Liver (tissue), 9 donors: Measurements from ENCODE around the gene MRPL10. TPM values are rescaled to one million over a fixed set of nuclear protein-coding genes. Genes with fewer than 3 reads are reported as not detected.

ENCODE experiments used
- DNase-seq: peaks from one replicate; pipeline ENCODE4 v3.0.0-alpha.2; 2017; ENCODE audit warnings: low spot score
- H3K27ac ChIP-seq, 2 donors: one replicate each; pipeline ENCODE4 v1.7.0; 2013; ENCODE audit warnings: inconsistent platforms in 2 of 2, low read length in 2 of 2, control low read depth in 1 of 2, low read depth in 1 of 2, mild to moderate bottlenecking in 1 of 2
- H3K27me3 ChIP-seq, 4 donors: one replicate each; pipeline versions ENCODE4 v1.6.1 to v1.7.0; 2013; ENCODE audit warnings: low read length in 3 of 4, inconsistent platforms in 1 of 4, mild to moderate bottlenecking in 1 of 4, moderate library complexity in 1 of 4; ENCODE audit not compliant: control insufficient read depth in 4 of 4, insufficient read depth in 4 of 4
- H3K36me3 ChIP-seq, 4 donors: one replicate each; pipeline versions ENCODE4 v1.6.1 to v1.7.0; 2013; ENCODE audit warnings: low read length in 3 of 4, mild to moderate bottlenecking in 3 of 4, low read depth in 1 of 4, moderate library complexity in 1 of 4; ENCODE audit not compliant: control insufficient read depth in 4 of 4, insufficient read depth in 3 of 4
- H3K4me1 ChIP-seq, 4 donors: one replicate each; pipeline versions ENCODE4 v1.6.1 to v1.7.0; 2013; ENCODE audit warnings: low read length in 3 of 4, mild to moderate bottlenecking in 3 of 4, moderate library complexity in 1 of 4; ENCODE audit not compliant: control insufficient read depth in 4 of 4, insufficient read depth in 4 of 4
- H3K4me3 ChIP-seq, 3 donors: one replicate each; pipeline versions ENCODE4 v1.6.1 to v1.7.0; 2013; ENCODE audit warnings: low read length in 3 of 3, control low read depth in 1 of 3, low read depth in 1 of 3, mild to moderate bottlenecking in 1 of 3
- H3K9ac ChIP-seq, 2 donors: one replicate each; pipeline ENCODE4 v1.7.0; 2013; ENCODE audit warnings: low read length in 2 of 2, mild to moderate bottlenecking in 2 of 2, moderate library complexity in 2 of 2, control low read depth in 1 of 2, low read depth in 1 of 2
- H3K9me3 ChIP-seq, 4 donors: one replicate each; pipeline versions ENCODE4 v1.6.1 to v1.7.0; 2013; ENCODE audit warnings: low read length in 3 of 4; ENCODE audit not compliant: control insufficient read depth in 4 of 4
- EGR1 ChIP-seq, 2 donors: IDR thresholded peaks; 2 replicates each; pipeline ENCODE4 v1.6.1; 2016 to 2018; ENCODE audit warnings: antibody characterized with exemption in 2 of 2, low read depth in 2 of 2
- FOXA1 ChIP-seq: IDR thresholded peaks from 2 replicates; pipeline ENCODE4 v1.6.1; 2016; ENCODE audit warnings: antibody characterized with exemption
- FOXA2 ChIP-seq: IDR thresholded peaks from 2 replicates; pipeline ENCODE4 v1.6.1; 2016; ENCODE audit warnings: antibody characterized with exemption
- GABPA ChIP-seq, 2 donors: IDR thresholded peaks in 1 of 2; conservative IDR thresholded peaks in 1 of 2; 2 replicates each; pipeline ENCODE4 v1.6.1; 2016; ENCODE audit warnings: antibody characterized with exemption in 2 of 2, mild to moderate bottlenecking in 1 of 2, moderate library complexity in 1 of 2
- HNF4A ChIP-seq, 2 donors: conservative IDR thresholded peaks; 2 replicates each; pipeline ENCODE4 v1.6.1; 2016; ENCODE audit warnings: antibody characterized with exemption in 2 of 2, mild to moderate bottlenecking in 2 of 2
- HNF4G ChIP-seq: IDR thresholded peaks from 2 replicates; pipeline ENCODE4 v1.6.1; 2016; ENCODE audit warnings: antibody characterized with exemption
- JUND ChIP-seq, 2 donors: IDR thresholded peaks; 2 replicates each; pipeline ENCODE4 v1.6.1; 2016; ENCODE audit warnings: antibody characterized with exemption in 2 of 2
- NR2F2 ChIP-seq: IDR thresholded peaks from 2 replicates; pipeline ENCODE4 v1.6.1; 2016; ENCODE audit warnings: antibody characterized with exemption
- RAD21 ChIP-seq, 2 donors: IDR thresholded peaks; 2 replicates each; pipeline ENCODE4 v1.6.1; 2016; ENCODE audit warnings: antibody characterized with exemption in 2 of 2, mild to moderate bottlenecking in 2 of 2
- RXRA ChIP-seq, 2 donors: IDR thresholded peaks; 2 replicates each; pipeline ENCODE4 v1.6.1; 2017 to 2018; ENCODE audit warnings: antibody characterized with exemption in 2 of 2, mild to moderate bottlenecking in 1 of 2
- SP1 ChIP-seq: IDR thresholded peaks from 2 replicates; pipeline ENCODE4 v1.6.1; 2018; ENCODE audit warnings: antibody characterized with exemption, mild to moderate bottlenecking
- TAF1 ChIP-seq: conservative IDR thresholded peaks from 2 replicates; pipeline ENCODE4 v1.6.1; 2016; ENCODE audit warnings: antibody characterized with exemption, mild to moderate bottlenecking
- YY1 ChIP-seq: IDR thresholded peaks from 2 replicates; pipeline ENCODE4 v1.6.1; 2016; ENCODE audit warnings: antibody characterized with exemption, mild to moderate bottlenecking
- WGBS: extraction: QIAGEN DNeasy Blood & Tissue Kit; methylation state at CpG from one replicate; pipeline ENCODE4 v1.1.7; 2013; 5-methylcytosine and 5-hydroxymethylcytosine counted together
- polyA plus RNA-seq, 2 donors: library from polyadenylated mRNA; stranded (reverse) in 1 of 2; unstranded in 1 of 2; fragments of 200-250 nt in 1 of 2; fragments of >200 nt in 1 of 2; fragmentation: Nextera tagmentation in 1 of 2; extraction: Ambion mirVana in 1 of 2; gene quantifications; one replicate each; pipeline versions ENCODE4 v1.2.1 to v1.2.3, GENCODE V29; 2013 to 2015
- total RNA-seq, 2 donors: library from RNA; depleted of rRNA; stranded (reverse); fragments of >200 nt; gene quantifications; one replicate each; pipeline ENCODE4 v1.2.3, GENCODE V29; 2014
- TF ChIP-seq, protein P1 (sequence below): IDR thresholded peaks from 2 replicates; pipeline ENCODE4 v1.6.1; 2016; ENCODE audit warnings: antibody characterized with exemption, mild to moderate bottlenecking
- TF ChIP-seq, protein P2 (sequence below): IDR thresholded peaks from 2 replicates; pipeline ENCODE4 v1.6.1; 2016; ENCODE audit warnings: antibody characterized with exemption
- TF ChIP-seq, protein P3 (sequence below): IDR thresholded peaks from 2 replicates; pipeline ENCODE4 v1.6.1; 2016; ENCODE audit warnings: antibody characterized with exemption
- TF ChIP-seq, protein P4 (sequence below): IDR thresholded peaks from 2 replicates; pipeline ENCODE4 v1.6.1; 2016; ENCODE audit warnings: antibody characterized with exemption
- TF ChIP-seq, protein P5 (sequence below): fragments of 150-350 bp; IDR thresholded peaks from 2 replicates; pipeline ENCODE4 v1.5.1; 2017; ENCODE audit warnings: improper control_type of control experiment, low read depth, low read length; ENCODE audit not compliant: missing input control
- donor health status: healthy.
- donor health status: healthy.
- donor health status: healthy.
- donor health status: healthy.
- donor health status: healthy.

Gene MRPL10
- total and polyA plus RNA-seq, 4 donors, result 10.2 to 24.9 (median 12.9) TPM

DNA sequence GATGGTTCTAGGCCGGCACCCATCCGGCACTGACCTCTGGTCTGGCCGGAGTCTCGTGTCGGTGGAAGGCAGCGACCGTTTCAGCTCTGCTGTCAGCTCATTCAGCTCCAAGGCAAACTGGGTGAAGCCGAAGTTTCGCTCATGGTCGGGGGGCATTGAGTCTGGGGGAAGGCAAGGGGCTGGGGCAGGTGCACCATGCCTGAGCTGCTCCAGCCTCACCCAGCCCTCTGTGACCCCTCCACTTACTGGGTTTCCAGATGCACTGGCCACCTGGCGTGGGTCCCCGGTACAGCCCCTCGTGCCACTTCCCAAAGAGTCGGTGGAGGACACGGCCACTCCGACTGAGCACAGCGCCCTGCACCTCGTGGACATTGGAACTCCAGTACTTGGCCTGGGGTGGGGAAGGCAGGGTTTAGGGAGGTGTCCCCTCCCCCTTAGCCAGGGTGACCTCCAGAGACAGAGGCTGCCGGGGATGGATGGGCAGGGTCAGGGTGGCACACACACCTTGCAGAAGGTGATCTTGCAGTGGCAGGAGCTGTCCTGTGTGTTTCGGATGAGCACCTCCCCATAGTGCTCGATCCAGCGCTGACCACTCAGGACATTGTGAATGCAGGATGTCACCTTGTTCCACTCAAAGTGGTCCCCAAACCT lies 22.4 kb downstream of the MRPL10 start:
- no peak for DNase-seq
- Histone ChIP-seq H3K4me1 (no peaks in the 10 kb centered on the region), H3K9me3 (no peaks in the 10 kb centered on the region), H3K27me3 (no peaks in the 10 kb centered on the region), H3K9ac (no peak overlapping the region), H3K27ac (no peak overlapping the region), H3K4me3 (no peak overlapping the region), H3K36me3 (peaks cover 0 to 6% (median 1%) of the 10 kb centered on the region in 4 donors)
- WGBS, result 95% methylated on average over 22 of the region's 22 CpGs
- no peak for TF ChIP-seq EGR1 (IDR thresholded peaks at IDR 0.05; ENCODE audit: low read depth in 2 of 2)
- no peak for TF ChIP-seq JUND (IDR thresholded peaks at IDR 0.05)
- TF ChIP-seq, protein P1, sequence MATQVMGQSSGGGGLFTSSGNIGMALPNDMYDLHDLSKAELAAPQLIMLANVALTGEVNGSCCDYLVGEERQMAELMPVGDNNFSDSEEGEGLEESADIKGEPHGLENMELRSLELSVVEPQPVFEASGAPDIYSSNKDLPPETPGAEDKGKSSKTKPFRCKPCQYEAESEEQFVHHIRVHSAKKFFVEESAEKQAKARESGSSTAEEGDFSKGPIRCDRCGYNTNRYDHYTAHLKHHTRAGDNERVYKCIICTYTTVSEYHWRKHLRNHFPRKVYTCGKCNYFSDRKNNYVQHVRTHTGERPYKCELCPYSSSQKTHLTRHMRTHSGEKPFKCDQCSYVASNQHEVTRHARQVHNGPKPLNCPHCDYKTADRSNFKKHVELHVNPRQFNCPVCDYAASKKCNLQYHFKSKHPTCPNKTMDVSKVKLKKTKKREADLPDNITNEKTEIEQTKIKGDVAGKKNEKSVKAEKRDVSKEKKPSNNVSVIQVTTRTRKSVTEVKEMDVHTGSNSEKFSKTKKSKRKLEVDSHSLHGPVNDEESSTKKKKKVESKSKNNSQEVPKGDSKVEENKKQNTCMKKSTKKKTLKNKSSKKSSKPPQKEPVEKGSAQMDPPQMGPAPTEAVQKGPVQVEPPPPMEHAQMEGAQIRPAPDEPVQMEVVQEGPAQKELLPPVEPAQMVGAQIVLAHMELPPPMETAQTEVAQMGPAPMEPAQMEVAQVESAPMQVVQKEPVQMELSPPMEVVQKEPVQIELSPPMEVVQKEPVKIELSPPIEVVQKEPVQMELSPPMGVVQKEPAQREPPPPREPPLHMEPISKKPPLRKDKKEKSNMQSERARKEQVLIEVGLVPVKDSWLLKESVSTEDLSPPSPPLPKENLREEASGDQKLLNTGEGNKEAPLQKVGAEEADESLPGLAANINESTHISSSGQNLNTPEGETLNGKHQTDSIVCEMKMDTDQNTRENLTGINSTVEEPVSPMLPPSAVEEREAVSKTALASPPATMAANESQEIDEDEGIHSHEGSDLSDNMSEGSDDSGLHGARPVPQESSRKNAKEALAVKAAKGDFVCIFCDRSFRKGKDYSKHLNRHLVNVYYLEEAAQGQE, result no peak
- no peak for TF ChIP-seq RAD21 (IDR thresholded peaks at IDR 0.05)
- TF ChIP-seq, protein P2, sequence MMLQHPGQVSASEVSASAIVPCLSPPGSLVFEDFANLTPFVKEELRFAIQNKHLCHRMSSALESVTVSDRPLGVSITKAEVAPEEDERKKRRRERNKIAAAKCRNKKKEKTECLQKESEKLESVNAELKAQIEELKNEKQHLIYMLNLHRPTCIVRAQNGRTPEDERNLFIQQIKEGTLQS, result no peak
- TF ChIP-seq FOXA1, result no peak
- TF ChIP-seq RXRA (IDR thresholded peaks at IDR 0.05), result no peak
- TF ChIP-seq TAF1, result no peak
- TF ChIP-seq HNF4A (conservative IDR thresholded peaks at IDR 0.05), result no peak
- TF ChIP-seq, protein P3, sequence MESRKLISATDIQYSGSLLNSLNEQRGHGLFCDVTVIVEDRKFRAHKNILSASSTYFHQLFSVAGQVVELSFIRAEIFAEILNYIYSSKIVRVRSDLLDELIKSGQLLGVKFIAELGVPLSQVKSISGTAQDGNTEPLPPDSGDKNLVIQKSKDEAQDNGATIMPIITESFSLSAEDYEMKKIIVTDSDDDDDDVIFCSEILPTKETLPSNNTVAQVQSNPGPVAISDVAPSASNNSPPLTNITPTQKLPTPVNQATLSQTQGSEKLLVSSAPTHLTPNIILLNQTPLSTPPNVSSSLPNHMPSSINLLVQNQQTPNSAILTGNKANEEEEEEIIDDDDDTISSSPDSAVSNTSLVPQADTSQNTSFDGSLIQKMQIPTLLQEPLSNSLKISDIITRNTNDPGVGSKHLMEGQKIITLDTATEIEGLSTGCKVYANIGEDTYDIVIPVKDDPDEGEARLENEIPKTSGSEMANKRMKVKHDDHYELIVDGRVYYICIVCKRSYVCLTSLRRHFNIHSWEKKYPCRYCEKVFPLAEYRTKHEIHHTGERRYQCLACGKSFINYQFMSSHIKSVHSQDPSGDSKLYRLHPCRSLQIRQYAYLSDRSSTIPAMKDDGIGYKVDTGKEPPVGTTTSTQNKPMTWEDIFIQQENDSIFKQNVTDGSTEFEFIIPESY, result no peak
- TF ChIP-seq FOXA2, result no peak
- no peak for TF ChIP-seq SP1
- TF ChIP-seq, protein P4, sequence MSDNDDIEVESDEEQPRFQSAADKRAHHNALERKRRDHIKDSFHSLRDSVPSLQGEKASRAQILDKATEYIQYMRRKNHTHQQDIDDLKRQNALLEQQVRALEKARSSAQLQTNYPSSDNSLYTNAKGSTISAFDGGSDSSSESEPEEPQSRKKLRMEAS, result no peak
- no peak for TF ChIP-seq GABPA (IDR thresholded peaks at IDR 0.05 in 1 of 2, conservative IDR thresholded peaks at IDR 0.05 in 1 of 2)
- no peak for TF ChIP-seq YY1
- TF ChIP-seq NR2F2, result no peak
- TF ChIP-seq HNF4G, result no peak
- TF ChIP-seq, protein P5, sequence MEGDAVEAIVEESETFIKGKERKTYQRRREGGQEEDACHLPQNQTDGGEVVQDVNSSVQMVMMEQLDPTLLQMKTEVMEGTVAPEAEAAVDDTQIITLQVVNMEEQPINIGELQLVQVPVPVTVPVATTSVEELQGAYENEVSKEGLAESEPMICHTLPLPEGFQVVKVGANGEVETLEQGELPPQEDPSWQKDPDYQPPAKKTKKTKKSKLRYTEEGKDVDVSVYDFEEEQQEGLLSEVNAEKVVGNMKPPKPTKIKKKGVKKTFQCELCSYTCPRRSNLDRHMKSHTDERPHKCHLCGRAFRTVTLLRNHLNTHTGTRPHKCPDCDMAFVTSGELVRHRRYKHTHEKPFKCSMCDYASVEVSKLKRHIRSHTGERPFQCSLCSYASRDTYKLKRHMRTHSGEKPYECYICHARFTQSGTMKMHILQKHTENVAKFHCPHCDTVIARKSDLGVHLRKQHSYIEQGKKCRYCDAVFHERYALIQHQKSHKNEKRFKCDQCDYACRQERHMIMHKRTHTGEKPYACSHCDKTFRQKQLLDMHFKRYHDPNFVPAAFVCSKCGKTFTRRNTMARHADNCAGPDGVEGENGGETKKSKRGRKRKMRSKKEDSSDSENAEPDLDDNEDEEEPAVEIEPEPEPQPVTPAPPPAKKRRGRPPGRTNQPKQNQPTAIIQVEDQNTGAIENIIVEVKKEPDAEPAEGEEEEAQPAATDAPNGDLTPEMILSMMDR, result no peak
